Heart left ventricle (tissue), 16 donors: Measurements from ENCODE around the gene TGM1. TPM values are rescaled to one million over a fixed set of nuclear protein-coding genes. Genes with fewer than 3 reads are reported as not detected.

Source experiments
- ATAC-seq, 4 donors: fragments of 200-7000 bp; cut with Tn5 transposase; one replicate each; pipeline ENCODE4 v1.9.1; 2020 to 2022; ENCODE audit warnings: moderate library complexity in 4 of 4, mild to moderate bottlenecking in 3 of 4, moderate number of reproducible peaks in 1 of 4
- DNase-seq, 5 donors: peaks; one replicate each; pipeline ENCODE4 v3.0.0-alpha.2; 2020
- H3K27ac ChIP-seq, 12 donors: fragments of 200-600 bp; sonication (generic) in 4 of 12; one replicate each; pipeline versions ENCODE4 v1.5.0 to v1.8.0; 2016 to 2022; ENCODE audit warnings: mild to moderate bottlenecking in 2 of 12
- H3K27me3 ChIP-seq, 9 donors: fragments of 200-600 bp; sonication (generic) in 2 of 9; one replicate each; pipeline versions ENCODE4 v1.5.1 to v1.8.0; 2016 to 2022; ENCODE audit warnings: mild to moderate bottlenecking in 3 of 9
- H3K36me3 ChIP-seq, 9 donors: fragments of 200-600 bp; sonication (generic) in 2 of 9; one replicate each; pipeline versions ENCODE4 v1.5.0 to v1.8.0; 2018 to 2022; ENCODE audit warnings: mild to moderate bottlenecking in 2 of 9
- H3K4me1 ChIP-seq, 12 donors: fragments of 200-600 bp; sonication (generic) in 4 of 12; one replicate each; pipeline versions ENCODE4 v1.5.0 to v1.8.0; 2016 to 2022; ENCODE audit warnings: mild to moderate bottlenecking in 3 of 12
- H3K4me3 ChIP-seq, 12 donors: fragments of 200-600 bp; sonication (generic) in 4 of 12; one replicate each; pipeline versions ENCODE4 v1.5.0 to v1.8.0; 2017 to 2022; ENCODE audit warnings: mild to moderate bottlenecking in 9 of 12, moderate library complexity in 4 of 12
- H3K9me3 ChIP-seq, 12 donors: fragments of 200-600 bp; sonication (generic) in 4 of 12; one replicate each; pipeline versions ENCODE4 v1.5.0 to v1.8.0; 2016 to 2022; ENCODE audit warnings: mild to moderate bottlenecking in 1 of 12
- POLR2A ChIP-seq, 2 donors: fragments of 450-650 bp; IDR thresholded peaks; one replicate each; pipeline ENCODE4 v1.6.1; 2017; ENCODE audit warnings: antibody characterized with exemption in 2 of 2, mild to moderate bottlenecking in 2 of 2, moderate library complexity in 2 of 2
- WGBS, 4 donors: extraction: QIAGEN DNeasy Blood & Tissue Kit in 2 of 4; methylation state at CpG; one replicate each; pipeline versions ENCODE4 v1.1.5 to v1.1.7; 2013 to 2018; 5-methylcytosine and 5-hydroxymethylcytosine counted together
- intact Hi-C, 10 donors: fragments of 100-400 bp; cut with DNase I; formaldehyde crosslinking; loops; one replicate each; pipeline versions ENCODE4 v1.11.1 to v1.14.2; 2022
- polyA plus RNA-seq, 2 donors: library from polyadenylated mRNA; stranded (reverse); fragments of 200-250 nt; gene quantifications; one replicate each; pipeline ENCODE4 v1.2.3, GENCODE V29; 2013
- total RNA-seq, 9 donors: library from RNA; depleted of rRNA in 2 of 9; stranded (reverse); fragments of >200 nt in 2 of 9; fragmentation: NEBNext Ultra II Directional in 3 of 9; extraction: Animal tissue kit (Norgen Biotek cat#: 25700) in 3 of 9; gene quantifications; one replicate each; pipeline versions ENCODE4 v1.1.0 to v1.2.4, GENCODE V29; 2016 to 2023
- TF ChIP-seq, protein P1 (sequence below), 12 donors: fragments of 200-600 bp; sonication (generic) in 4 of 12; IDR thresholded peaks; one replicate each; pipeline versions ENCODE4 v1.5.0 to v1.8.0; 2018 to 2022; ENCODE audit warnings: antibody characterized with exemption in 12 of 12, mild to moderate bottlenecking in 5 of 12
- donor health status: ischemic (EF 13 %, LVEDD 7.1; RV severe dilation, severe dysfunction).
- donor health status: healthy with polysubstance abuse.
- donor health status: DM: no; HTN: yes; CAD: no.
- donor health status: DM: no; HTN: no; CAD: no.
- donor health status: ischemic (EF 25% LVEDD 6.9; RV normal size, moderate dysfunction).
- donor health status: ischemic (EF 25% LVEDD 5.7; RV mildly dilated, moderate dysfunction).
- donor health status: healthy.
- donor health status: DM: yes; HTN: yes; CAD: no.
- donor health status: ischemic (EF 35%, LVEDD 5.7; RV mildly dilated, moderate dysfunction).
- donor health status: nonischemic (EF 11% LVEDD 7.7; RV severe dilation, severe dysfunction).
- donor health status: DM: yes; HTN: yes; CAD: no.
- donor health status: PGD.
- donor health status: ischemic (EF 29% LVEDD 5.4; RV normal size, mild dysfunction).
- donor health status: nonischemic (EF 23%, LVEDD 6.1; RV moderate dilation, normal function).

The TGM1 gene
- total and polyA plus RNA-seq, 11 donors = 0.52 to 38.9 (median 0.98) TPM; not detected in 3

DNA sequence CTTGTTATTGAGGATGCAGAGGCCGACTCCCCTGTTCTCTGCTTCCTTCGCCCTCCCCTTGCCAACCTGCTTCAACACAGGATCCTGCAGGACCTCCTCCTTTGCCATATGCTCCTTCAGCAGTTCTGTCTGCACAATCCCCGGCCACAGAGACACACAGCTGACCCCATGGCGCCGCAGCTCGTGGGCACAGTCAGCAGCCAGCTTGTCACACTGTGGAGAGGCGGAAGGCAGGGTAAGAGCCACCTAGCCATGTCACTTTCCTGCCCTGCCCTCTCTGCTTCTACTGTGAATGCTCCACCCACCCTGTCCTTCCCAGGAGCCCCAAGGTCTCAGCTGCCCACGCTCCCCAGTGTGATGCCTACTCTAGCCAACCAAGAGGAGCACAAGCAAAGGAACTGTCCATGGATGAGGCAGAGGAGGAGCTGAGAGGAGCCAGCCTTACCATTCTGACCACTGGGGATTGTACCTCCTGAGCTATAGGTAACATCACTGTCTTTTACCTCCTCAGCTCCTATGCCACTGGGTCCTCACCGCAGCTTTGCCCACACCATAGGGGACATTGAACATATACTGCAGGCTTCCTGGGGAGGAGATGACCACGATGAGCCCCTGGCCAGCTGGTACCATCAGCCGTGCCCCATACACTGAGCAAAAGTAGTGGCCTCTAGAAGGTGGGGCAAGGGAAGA is 29.3 kb upstream of the TGM1 start:
- H3K4me3 ChIP-seq = no peak overlapping the region
- peaks cover 0 to 75% (median 58%) of the 10 kb centered on the region in 9 donors for H3K36me3 ChIP-seq
- WGBS, 4 donors = 89 to 96% (median 95%) methylated on average over 10 to 11 of the region's 11 CpGs
- intact Hi-C loops = no loop called here
- DNase-seq = no peak
- no peak overlapping the region for H3K27ac ChIP-seq
- H3K4me1 ChIP-seq = peaks cover 0 to 9% (median 2%) of the 10 kb centered on the region in 12 donors
- TF ChIP-seq POLR2A (IDR thresholded peaks at IDR 0.05) = no peak
- TF ChIP-seq, protein P1, sequence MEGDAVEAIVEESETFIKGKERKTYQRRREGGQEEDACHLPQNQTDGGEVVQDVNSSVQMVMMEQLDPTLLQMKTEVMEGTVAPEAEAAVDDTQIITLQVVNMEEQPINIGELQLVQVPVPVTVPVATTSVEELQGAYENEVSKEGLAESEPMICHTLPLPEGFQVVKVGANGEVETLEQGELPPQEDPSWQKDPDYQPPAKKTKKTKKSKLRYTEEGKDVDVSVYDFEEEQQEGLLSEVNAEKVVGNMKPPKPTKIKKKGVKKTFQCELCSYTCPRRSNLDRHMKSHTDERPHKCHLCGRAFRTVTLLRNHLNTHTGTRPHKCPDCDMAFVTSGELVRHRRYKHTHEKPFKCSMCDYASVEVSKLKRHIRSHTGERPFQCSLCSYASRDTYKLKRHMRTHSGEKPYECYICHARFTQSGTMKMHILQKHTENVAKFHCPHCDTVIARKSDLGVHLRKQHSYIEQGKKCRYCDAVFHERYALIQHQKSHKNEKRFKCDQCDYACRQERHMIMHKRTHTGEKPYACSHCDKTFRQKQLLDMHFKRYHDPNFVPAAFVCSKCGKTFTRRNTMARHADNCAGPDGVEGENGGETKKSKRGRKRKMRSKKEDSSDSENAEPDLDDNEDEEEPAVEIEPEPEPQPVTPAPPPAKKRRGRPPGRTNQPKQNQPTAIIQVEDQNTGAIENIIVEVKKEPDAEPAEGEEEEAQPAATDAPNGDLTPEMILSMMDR (IDR thresholded peaks at IDR 0.05) = no peak
- ATAC-seq = no peak
- no peaks in the 10 kb centered on the region for H3K9me3 ChIP-seq
- H3K27me3 ChIP-seq = no peaks in the 10 kb centered on the region

DNA sequence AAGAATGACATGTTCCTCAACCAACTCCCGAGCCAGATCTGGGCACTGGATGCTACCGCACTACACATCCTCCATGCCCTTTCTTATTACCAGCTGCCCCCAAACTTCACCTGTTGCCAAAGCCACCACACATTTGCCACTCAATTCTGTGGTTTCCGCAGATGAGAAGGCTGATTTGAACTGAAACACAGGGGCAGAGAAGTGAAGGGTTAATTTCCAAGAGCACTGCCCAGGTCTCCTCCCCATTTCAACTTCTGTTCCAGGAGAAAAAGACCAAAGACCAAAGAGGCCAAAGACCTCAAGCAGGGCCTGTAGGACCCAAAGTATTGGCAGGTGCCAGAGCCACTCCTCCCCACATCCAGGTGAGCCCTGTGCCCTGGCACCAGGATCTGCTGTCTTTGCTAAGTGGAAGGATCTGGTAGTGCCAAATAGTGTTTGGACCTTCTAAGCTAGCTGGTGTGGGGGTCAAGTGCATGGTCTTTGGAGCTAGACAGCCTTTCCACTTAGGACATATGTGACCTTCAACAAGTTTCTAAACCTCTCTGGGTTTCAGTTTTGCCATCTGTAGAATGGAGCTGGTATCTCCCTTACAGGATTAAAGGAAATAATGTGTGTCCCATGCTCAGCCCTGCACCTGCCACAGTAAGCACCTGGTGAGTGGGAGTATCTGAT is 28.6 kb upstream of the TGM1 start:
- DNase-seq = no peak
- H3K4me1 ChIP-seq = peaks cover 0 to 2% (median under 1%) of the 10 kb centered on the region in 12 donors
- H3K27ac ChIP-seq = no peak overlapping the region
- TF ChIP-seq POLR2A (IDR thresholded peaks at IDR 0.05) = no peak
- TF ChIP-seq, protein P1 (IDR thresholded peaks at IDR 0.05) = no peak
- intact Hi-C loops = loop anchor here in 1 of 10 donors (2.0 kb wide), 1 partner anchor 41 kb away; no protein-coding TSS in a partner anchor
- H3K27me3 ChIP-seq = no peaks in the 10 kb centered on the region
- ATAC-seq = no peak
- WGBS, 4 donors = 90 to 92% (median 91%) methylated on average over 3 of the region's 3 CpGs
- H3K36me3 ChIP-seq = peaks cover 0 to 75% (median 58%) of the 10 kb centered on the region in 9 donors
- no peaks in the 10 kb centered on the region for H3K9me3 ChIP-seq
- no peak overlapping the region for H3K4me3 ChIP-seq

DNA sequence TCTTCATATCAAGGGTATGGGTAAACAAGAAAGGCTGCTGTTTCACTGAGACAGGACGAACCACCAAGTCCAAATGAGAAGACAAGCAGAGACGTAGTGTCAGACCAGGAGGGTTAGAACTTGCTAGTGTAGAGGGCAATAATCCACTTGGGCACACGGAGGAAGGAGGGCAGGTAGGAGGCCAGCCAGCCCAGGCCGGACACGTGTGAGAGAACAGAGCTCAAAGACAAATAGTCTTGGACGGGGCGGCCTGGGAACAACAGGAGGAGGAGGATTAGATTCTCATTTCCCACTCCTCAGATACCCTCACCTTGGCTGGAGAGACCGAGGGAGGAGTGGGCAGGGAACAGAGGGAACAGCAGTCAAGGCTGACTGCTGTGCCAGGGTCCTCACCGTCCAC is 27.8 kb upstream of the TGM1 start:
- no peaks in the 10 kb centered on the region for H3K9me3 ChIP-seq
- TF ChIP-seq, protein P1 (IDR thresholded peaks at IDR 0.05) = no peak
- no peak for TF ChIP-seq POLR2A (IDR thresholded peaks at IDR 0.05)
- no peaks in the 10 kb centered on the region for H3K27me3 ChIP-seq
- no peak overlapping the region for H3K4me3 ChIP-seq
- ATAC-seq (no peak), DNase-seq (no peak)
- no peaks in the 10 kb centered on the region for H3K4me1 ChIP-seq
- intact Hi-C loops = loop anchor here in 1 of 10 donors (2.0 kb wide), 1 partner anchor 40 kb away; no protein-coding TSS in a partner anchor
- H3K36me3 ChIP-seq = peaks cover 0 to 67% (median 53%) of the 10 kb centered on the region in 9 donors
- no peak overlapping the region for H3K27ac ChIP-seq
- WGBS, 4 donors = 80 to 93% (median 86%) methylated on average over 9 of the region's 9 CpGs

DNA sequence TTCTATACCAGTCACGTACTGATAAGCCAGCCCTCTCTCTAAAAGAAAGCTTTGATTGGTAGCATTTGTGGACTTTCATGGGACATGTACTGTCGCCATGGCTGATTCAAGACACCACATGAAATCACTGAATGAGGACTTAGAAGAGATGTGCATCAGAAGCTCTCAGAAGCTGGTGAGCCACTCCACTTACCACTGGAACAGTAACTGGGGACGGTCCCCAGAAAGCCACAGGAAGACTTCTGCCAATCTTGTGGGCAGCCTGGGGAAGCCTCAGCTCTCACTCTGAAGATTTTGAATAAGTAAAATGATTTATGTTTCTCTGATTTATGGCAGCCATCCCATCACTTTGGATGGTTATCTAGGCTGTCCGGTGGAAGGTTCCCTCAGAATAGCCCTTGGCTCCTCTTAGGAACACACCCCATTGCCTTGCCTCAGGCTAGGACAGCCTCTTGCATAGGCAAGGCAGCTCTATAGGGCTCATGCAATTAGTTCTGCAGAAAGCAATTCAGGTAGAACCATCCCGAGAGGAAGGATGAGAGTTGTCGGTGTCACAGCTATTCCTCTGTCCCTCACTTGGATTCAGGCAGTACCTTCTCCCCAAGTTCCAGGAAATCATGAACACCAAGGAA is 26.8 kb upstream of the TGM1 start:
- Histone ChIP-seq H3K27ac (no peak overlapping the region), H3K27me3 (no peaks in the 10 kb centered on the region), H3K4me3 (no peak overlapping the region), H3K36me3 (peaks cover 0 to 57% (median 45%) of the 10 kb centered on the region in 9 donors), H3K9me3 (no peaks in the 10 kb centered on the region), H3K4me1 (no peaks in the 10 kb centered on the region)
- 75 to 93% (median 83%) methylated on average over 6 of the region's 6 CpGs for WGBS, 4 donors
- TF ChIP-seq POLR2A (IDR thresholded peaks at IDR 0.05) = no peak
- TF ChIP-seq, protein P1 (IDR thresholded peaks at IDR 0.05) = no peak
- no peak for DNase-seq
- no peak for ATAC-seq
- intact Hi-C loops = loop anchor here in 1 of 10 donors (2.0 kb wide), 1 partner anchor 39 kb away; no protein-coding TSS in a partner anchor
